Hepatocyte (in vitro differentiated cells): ENCODE measurements around the gene ITPR1.

Experiments
- CTCF ChIP-seq: fragments of 200-600 bp; sonication (generic); IDR thresholded peaks from 2 replicates; pipeline ENCODE4 v1.5.1; 2016; ENCODE audit warnings: antibody characterized with exemption, mild to moderate bottlenecking; ENCODE audit not compliant: poor library complexity
- EZH2 ChIP-seq: fragments of 200-600 bp; sonication (generic); IDR thresholded peaks from 2 replicates; pipeline ENCODE4 v1.6.1; 2016; ENCODE audit warnings: antibody characterized with exemption, mild to moderate bottlenecking, borderline replicate concordance

- no peak for TF ChIP-seq CTCF
- TF ChIP-seq EZH2, result no peak
Observed at GRCh38 chr3:4606911-4607310, 113.8 kb downstream of the ITPR1 start.
